Vagina (tissue), 2 donors: ENCODE measurements around the gene WDR82. TPM values are rescaled to one million over a fixed set of nuclear protein-coding genes. Genes with fewer than 3 reads are reported as not detected.

Experiments used
- DNase-seq, 2 donors: peaks; one replicate each; pipeline ENCODE4 v3.0.0-alpha.2; 2017; ENCODE audit errors: extremely low spot score in 2 of 2
- H3K27ac ChIP-seq: fragments of 200-600 bp; sonication (generic); one replicate; pipeline ENCODE4 v1.5.1; 2019
- H3K27me3 ChIP-seq: fragments of 200-600 bp; sonication (generic); one replicate; pipeline ENCODE4 v1.5.1; 2019
- H3K36me3 ChIP-seq, 2 donors: fragments of 200-600 bp; sonication (generic); one replicate each; pipeline ENCODE4 v1.5.1; 2017 to 2019
- H3K4me1 ChIP-seq: fragments of 200-600 bp; sonication (generic); one replicate; pipeline ENCODE4 v1.5.1; 2019
- H3K4me3 ChIP-seq, 2 donors: fragments of 200-600 bp; sonication (generic); 1 replicate in 1 of 2; 2 replicates in 1 of 2; pipeline ENCODE4 v1.5.1; 2016 to 2019
- H3K9me3 ChIP-seq: fragments of 200-600 bp; sonication (generic); one replicate; pipeline ENCODE4 v1.5.1; 2019
- CTCF ChIP-seq, 3 experiments: fragments of 450-650 bp in 2 of 3; fragments of 200-600 bp in 1 of 3; sonication (generic) in 1 of 3; IDR thresholded peaks; one replicate each; pipeline ENCODE4 v1.5.1; 2017 to 2019; ENCODE audit warnings: antibody characterized with exemption in 3 of 3, mild to moderate bottlenecking in 2 of 3, moderate library complexity in 2 of 3
- POLR2A ChIP-seq, 2 donors: fragments of 450-650 bp; IDR thresholded peaks; one replicate each; pipeline ENCODE4 v1.6.1; 2017; ENCODE audit warnings: antibody characterized with exemption in 2 of 2, mild to moderate bottlenecking in 2 of 2, moderate library complexity in 2 of 2
- POLR2AphosphoS5 ChIP-seq, 2 donors: sonication (generic); formaldehyde crosslinking; IDR thresholded peaks; one replicate each; pipeline ENCODE4 v1.9.0; 2017; ENCODE audit warnings: antibody characterized with exemption in 2 of 2, mild to moderate bottlenecking in 2 of 2, low read depth in 1 of 2; ENCODE audit not compliant: insufficient read depth in 1 of 2
- intact Hi-C: fragments of 100-400 bp; cut with DNase I; formaldehyde crosslinking; loops from one replicate; pipeline ENCODE4 v1.15.1; 2023
- total RNA-seq: library from RNA; depleted of rRNA; stranded (reverse); fragments of >200 nt; gene quantifications from one replicate; pipeline ENCODE4 v1.2.3, GENCODE V29; 2016

The WDR82 gene
- total RNA-seq, 1 donor from 2014 or later, result 44.4 TPM

DNA sequence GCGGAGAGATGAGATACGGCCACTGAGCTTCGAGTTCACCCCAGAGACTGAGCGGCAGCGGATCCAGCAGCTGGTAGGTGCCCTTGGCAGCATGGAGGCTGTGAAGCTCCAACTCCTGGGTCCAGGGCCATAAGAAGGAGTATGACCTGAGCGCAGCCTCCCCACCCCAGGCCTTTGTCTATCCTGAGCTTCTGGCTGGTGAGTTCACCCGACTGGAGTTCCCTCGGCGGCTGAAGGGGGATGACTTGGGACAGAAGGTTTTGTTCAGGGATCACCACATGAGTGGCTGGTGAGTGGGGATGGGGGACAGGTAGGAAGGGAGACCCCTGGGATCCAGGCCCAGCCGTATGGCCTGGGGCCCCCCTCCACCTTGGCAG, 30.3 kb downstream of the WDR82 start:
- no peak overlapping the region for H3K27ac ChIP-seq
- intact Hi-C loops, result no loop called here
- peaks cover 0 to 12% of the 10 kb centered on the region in 2 donors for H3K36me3 ChIP-seq
- H3K4me1 ChIP-seq, result peaks cover 49% of the 10 kb centered on the region
- H3K9me3 ChIP-seq, result no peaks in the 10 kb centered on the region
- no peaks in the 10 kb centered on the region for H3K27me3 ChIP-seq
- H3K4me3 ChIP-seq, result no peak overlapping the region
- DNase-seq, result no peak
- no peak for TF ChIP-seq POLR2AphosphoS5 (IDR thresholded peaks at IDR 0.05; ENCODE audit: insufficient read depth in 1 of 2, low read depth in 1 of 2)
- no peak for TF ChIP-seq CTCF (IDR thresholded peaks at IDR 0.05)
- TF ChIP-seq POLR2A (IDR thresholded peaks at IDR 0.05), result no peak

GRCh38 chr3:52247409-52248164, 30.9 kb downstream of the WDR82 start:
- H3K27me3 ChIP-seq, result no peaks in the 10 kb centered on the region
- H3K27ac ChIP-seq, result peak overlapping the region; percentile 91
- H3K4me3 ChIP-seq, result no peak overlapping the region
- no peaks in the 10 kb centered on the region for H3K9me3 ChIP-seq
- peaks cover 43% of the 10 kb centered on the region for H3K4me1 ChIP-seq
- no peak for DNase-seq
- intact Hi-C loops, result no loop called here
- H3K36me3 ChIP-seq, result peaks cover 0 to 12% of the 10 kb centered on the region in 2 donors
- TF ChIP-seq POLR2A (IDR thresholded peaks at IDR 0.05), result no peak
- TF ChIP-seq CTCF (IDR thresholded peaks at IDR 0.05), result no peak
- no peak for TF ChIP-seq POLR2AphosphoS5 (IDR thresholded peaks at IDR 0.05; ENCODE audit: insufficient read depth in 1 of 2, low read depth in 1 of 2)

DNA sequence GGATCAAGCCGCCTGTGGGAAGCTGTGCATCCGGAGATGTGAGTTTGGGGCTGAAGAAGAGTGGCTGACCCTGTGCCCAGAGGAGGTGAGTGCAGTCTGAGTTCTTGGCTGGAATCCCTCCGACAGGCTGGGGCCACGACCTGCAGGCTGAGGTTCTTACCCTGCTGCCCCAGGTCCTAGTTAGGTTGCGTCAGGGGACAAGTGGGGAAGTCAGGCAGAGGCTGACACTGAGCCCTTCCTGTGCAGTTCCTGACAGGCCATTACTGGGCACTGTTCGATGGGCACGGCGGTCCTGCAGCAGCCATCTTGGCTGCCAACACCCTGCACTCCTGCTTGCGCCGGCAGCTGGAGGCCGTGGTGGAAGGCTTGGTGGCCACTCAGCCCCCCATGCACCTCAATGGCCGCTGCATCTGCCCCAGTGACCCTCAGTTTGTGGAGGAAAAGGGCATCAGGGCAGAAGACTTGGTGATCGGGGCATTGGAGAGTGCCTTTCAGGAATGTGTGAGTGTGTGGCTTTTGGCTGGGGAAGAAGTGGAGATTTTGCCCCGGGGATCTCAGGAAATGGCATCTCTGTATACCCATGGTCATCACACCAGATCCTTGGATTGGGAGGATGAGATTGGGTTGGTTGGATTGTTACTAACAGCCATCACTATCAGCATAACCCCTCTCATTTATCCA, 31.6 kb downstream of the WDR82 start:
- no peaks in the 10 kb centered on the region for H3K9me3 ChIP-seq
- H3K27ac ChIP-seq, result peak overlapping the region; percentile 91
- H3K36me3 ChIP-seq, result peaks cover 0 to 12% of the 10 kb centered on the region in 2 donors
- no peaks in the 10 kb centered on the region for H3K27me3 ChIP-seq
- intact Hi-C loops, result no loop called here
- peak in 1 of 2 donors; percentile 89 for DNase-seq
- peak overlapping the region; percentile 62 to 70 for H3K4me3 ChIP-seq
- peaks cover 37% of the 10 kb centered on the region for H3K4me1 ChIP-seq
- TF ChIP-seq POLR2A (IDR thresholded peaks at IDR 0.05) (no peak), CTCF (IDR thresholded peaks at IDR 0.05) (no peak), POLR2AphosphoS5 (IDR thresholded peaks at IDR 0.05; ENCODE audit: insufficient read depth in 1 of 2, low read depth in 1 of 2) (no peak)

DNA sequence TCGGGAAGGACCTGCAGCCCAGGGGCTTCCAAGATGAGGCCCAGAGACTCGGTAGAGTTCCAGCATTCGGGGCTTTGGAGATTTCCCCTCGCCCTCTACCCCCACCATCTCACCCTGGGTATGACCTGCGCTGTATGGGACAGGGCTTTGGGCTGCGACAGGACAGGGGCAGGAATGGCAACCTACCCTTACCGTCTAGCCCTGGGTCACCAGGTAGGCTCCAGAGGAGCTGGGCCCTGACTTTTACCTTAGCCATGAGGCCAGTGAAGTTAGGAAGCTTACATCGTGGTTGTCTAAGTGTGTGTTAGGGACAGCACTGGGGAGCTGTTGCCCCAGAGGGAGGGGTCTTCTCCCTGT, 32.2 kb downstream of the WDR82 start:
- DNase-seq, result no peak
- H3K4me3 ChIP-seq, result peak overlapping the region; percentile 62 to 70
- peaks cover 0 to 12% of the 10 kb centered on the region in 2 donors for H3K36me3 ChIP-seq
- intact Hi-C loops, result no loop called here
- H3K27me3 ChIP-seq, result no peaks in the 10 kb centered on the region
- H3K27ac ChIP-seq, result peak overlapping the region; percentile 91
- TF ChIP-seq POLR2AphosphoS5 (IDR thresholded peaks at IDR 0.05; ENCODE audit: insufficient read depth in 1 of 2, low read depth in 1 of 2) (no peak), POLR2A (IDR thresholded peaks at IDR 0.05) (no peak), CTCF (IDR thresholded peaks at IDR 0.05) (no peak)
- H3K4me1 ChIP-seq, result peaks cover 30% of the 10 kb centered on the region
- no peaks in the 10 kb centered on the region for H3K9me3 ChIP-seq
